Measurements from ENCODE around the gene TMSB4X. TPM values are rescaled to one million over a fixed set of nuclear protein-coding genes. Genes with fewer than 3 reads are reported as not detected.

The TMSB4X gene
- polyA plus RNA-seq, 1 donor (not counting 4 experiments of a cell fraction or from before 2014, with no cell fraction given), result 2,500 TPM

DNA sequence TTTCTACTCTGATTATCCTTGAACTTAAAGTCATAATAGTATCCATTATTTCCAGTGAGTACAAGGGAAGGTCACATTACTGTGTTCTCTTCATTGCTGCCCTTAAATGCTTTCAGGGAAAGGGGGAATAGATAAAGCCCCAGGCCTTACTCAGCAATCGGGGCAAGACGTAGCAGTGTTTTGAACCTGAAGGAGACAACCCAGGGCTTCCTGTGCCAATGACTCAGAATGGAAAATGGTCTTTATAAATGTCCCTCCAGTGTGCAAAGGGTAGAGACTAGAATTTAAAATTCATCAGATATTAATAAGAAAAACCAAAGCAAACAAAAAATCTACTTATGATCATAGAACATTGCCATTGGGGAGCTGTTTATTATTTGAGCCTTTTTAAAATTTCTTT, 44.8 kb upstream of the TMSB4X start:
- no peaks in the 10 kb centered on the region for H3K9me1 ChIP-seq (ENCODE audit: control insufficient read depth, extremely low read depth, insufficient read depth, low read length)
- H3K27me3 ChIP-seq (ENCODE audit: control insufficient read depth, extremely low read depth, insufficient read depth, low read length), result no peaks in the 10 kb centered on the region
- no peak overlapping the region for H3K4me2 ChIP-seq (ENCODE audit: control insufficient read depth, extremely low read depth, insufficient read depth, low read depth, low read length)
- H3K4me1 ChIP-seq (ENCODE audit: control insufficient read depth, extremely low read depth, insufficient read depth, low read length), result no peaks in the 10 kb centered on the region
- H3K9ac ChIP-seq (ENCODE audit: control insufficient read depth, extremely low read depth, insufficient read depth, low read length), result no peak overlapping the region
- H2AFZ ChIP-seq (ENCODE audit: control insufficient read depth, low read length), result no peak overlapping the region
- no peaks in the 10 kb centered on the region for H3K79me2 ChIP-seq (ENCODE audit: control insufficient read depth, insufficient read depth, low read length)
- no peak for DNase-seq (ENCODE audit: low read depth, low spot score)
- no peaks in the 10 kb centered on the region for H3K9me3 ChIP-seq (ENCODE audit: control insufficient read depth, low read depth, low read length)
- TF ChIP-seq, protein P1, sequence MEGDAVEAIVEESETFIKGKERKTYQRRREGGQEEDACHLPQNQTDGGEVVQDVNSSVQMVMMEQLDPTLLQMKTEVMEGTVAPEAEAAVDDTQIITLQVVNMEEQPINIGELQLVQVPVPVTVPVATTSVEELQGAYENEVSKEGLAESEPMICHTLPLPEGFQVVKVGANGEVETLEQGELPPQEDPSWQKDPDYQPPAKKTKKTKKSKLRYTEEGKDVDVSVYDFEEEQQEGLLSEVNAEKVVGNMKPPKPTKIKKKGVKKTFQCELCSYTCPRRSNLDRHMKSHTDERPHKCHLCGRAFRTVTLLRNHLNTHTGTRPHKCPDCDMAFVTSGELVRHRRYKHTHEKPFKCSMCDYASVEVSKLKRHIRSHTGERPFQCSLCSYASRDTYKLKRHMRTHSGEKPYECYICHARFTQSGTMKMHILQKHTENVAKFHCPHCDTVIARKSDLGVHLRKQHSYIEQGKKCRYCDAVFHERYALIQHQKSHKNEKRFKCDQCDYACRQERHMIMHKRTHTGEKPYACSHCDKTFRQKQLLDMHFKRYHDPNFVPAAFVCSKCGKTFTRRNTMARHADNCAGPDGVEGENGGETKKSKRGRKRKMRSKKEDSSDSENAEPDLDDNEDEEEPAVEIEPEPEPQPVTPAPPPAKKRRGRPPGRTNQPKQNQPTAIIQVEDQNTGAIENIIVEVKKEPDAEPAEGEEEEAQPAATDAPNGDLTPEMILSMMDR (optimal IDR thresholded peaks at IDR 0.05 in 1 of 3, IDR thresholded peaks at IDR 0.05 in 1 of 3, conservative IDR thresholded peaks at IDR 0.05 in 1 of 3; ENCODE audit: extremely low read depth in 1 of 3, insufficient read depth in 2 of 3, low read length in 3 of 3), result no peak
- dilution Hi-C loops (cut with MboI; ENCODE audit: extremely low pct_ligation_motif_present, low sequenced_read_pairs), result no loop called here
- no peak overlapping the region for H3K27ac ChIP-seq (ENCODE audit: control insufficient read depth, insufficient read depth, low read length)
- no peak overlapping the region for H3K4me3 ChIP-seq (ENCODE audit: control insufficient read depth in 2 of 3, extremely low read depth in 1 of 3, insufficient read depth in 2 of 3, low read depth in 1 of 3, low read length in 3 of 3)
- FAIRE-seq, result no peak
- no peaks in the 10 kb centered on the region for H4K20me1 ChIP-seq (ENCODE audit: control insufficient read depth, extremely low read depth, insufficient read depth, low read length)
- no peaks in the 10 kb centered on the region for H3K36me3 ChIP-seq (ENCODE audit: control insufficient read depth in 2 of 2, extremely low read depth in 1 of 2, insufficient read depth in 2 of 2, low read length in 2 of 2)

DNA sequence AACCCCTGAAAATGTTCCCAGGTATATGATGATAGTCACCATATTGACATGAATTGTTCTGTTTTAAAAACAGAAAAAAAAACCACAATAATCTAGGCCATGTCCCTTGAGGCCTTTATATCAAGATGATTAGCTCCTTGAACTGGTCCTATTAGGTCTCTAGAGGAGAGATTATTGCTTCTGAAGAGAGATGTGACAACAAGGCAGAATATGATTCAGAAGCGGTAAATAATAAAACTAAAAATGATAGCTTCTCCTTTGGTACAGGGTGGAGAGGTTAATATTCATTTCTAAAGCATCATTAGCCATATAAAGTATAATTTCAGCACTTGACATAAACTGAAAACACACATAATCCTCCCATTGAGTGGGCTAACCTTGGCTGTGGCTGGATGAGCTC, 42.7 kb upstream of the TMSB4X start:
- Histone ChIP-seq H3K9me1 (ENCODE audit: control insufficient read depth, extremely low read depth, insufficient read depth, low read length) (no peaks in the 10 kb centered on the region), H2AFZ (ENCODE audit: control insufficient read depth, low read length) (no peak overlapping the region), H3K4me1 (ENCODE audit: control insufficient read depth, extremely low read depth, insufficient read depth, low read length) (no peaks in the 10 kb centered on the region), H3K4me2 (ENCODE audit: control insufficient read depth, extremely low read depth, insufficient read depth, low read depth, low read length) (no peak overlapping the region), H3K4me3 (ENCODE audit: control insufficient read depth in 2 of 3, extremely low read depth in 1 of 3, insufficient read depth in 2 of 3, low read depth in 1 of 3, low read length in 3 of 3) (no peak overlapping the region), H3K9me3 (ENCODE audit: control insufficient read depth, low read depth, low read length) (no peaks in the 10 kb centered on the region), H3K27ac (ENCODE audit: control insufficient read depth, insufficient read depth, low read length) (no peak overlapping the region), H3K36me3 (ENCODE audit: control insufficient read depth in 2 of 2, extremely low read depth in 1 of 2, insufficient read depth in 2 of 2, low read length in 2 of 2) (no peaks in the 10 kb centered on the region), H3K79me2 (ENCODE audit: control insufficient read depth, insufficient read depth, low read length) (no peaks in the 10 kb centered on the region), H3K9ac (ENCODE audit: control insufficient read depth, extremely low read depth, insufficient read depth, low read length) (no peak overlapping the region), H3K27me3 (ENCODE audit: control insufficient read depth, extremely low read depth, insufficient read depth, low read length) (no peaks in the 10 kb centered on the region), H4K20me1 (ENCODE audit: control insufficient read depth, extremely low read depth, insufficient read depth, low read length) (no peaks in the 10 kb centered on the region)
- dilution Hi-C loops (cut with MboI; ENCODE audit: extremely low pct_ligation_motif_present, low sequenced_read_pairs), result no loop called here
- DNase-seq (ENCODE audit: low read depth, low spot score), result no peak
- TF ChIP-seq EZH2 (IDR thresholded peaks at IDR 0.05; ENCODE audit: low read length), result no peak
- TF ChIP-seq, protein P1 (optimal IDR thresholded peaks at IDR 0.05 in 1 of 3, IDR thresholded peaks at IDR 0.05 in 1 of 3, conservative IDR thresholded peaks at IDR 0.05 in 1 of 3; ENCODE audit: extremely low read depth in 1 of 3, insufficient read depth in 2 of 3, low read length in 3 of 3), result no peak
- FAIRE-seq, result no peak
